ENCODE measurements around the gene SLC47A1. TPM values are rescaled to one million over a fixed set of nuclear protein-coding genes. Genes with fewer than 3 reads are reported as not detected.

The SLC47A1 gene
- total and polyA plus RNA-seq, 8 donors = 0.12 to 0.97 (median 0.49) TPM; not detected in 1

- H3K27ac ChIP-seq = no peak overlapping the region
- no peak for FAIRE-seq
Observed at GRCh38 chr17:19531780-19532501, 1.7 kb upstream of the SLC47A1 start.

GRCh38 chr17:19533036-19533717 is 477 bp upstream of the SLC47A1 start:
- no peak overlapping the region for H3K27ac ChIP-seq
- intact Hi-C loops (cut with DNase I) = loop anchor here in 1 of 3 donors (10.0 kb wide), 1 partner anchor 102 kb away; no protein-coding TSS in a partner anchor
- ATAC-seq = no peak

More at GRCh38 chr17:19531780-19532501, 1.7 kb upstream of the SLC47A1 start:
- intact Hi-C loops (cut with DNase I) = loop anchor here in 1 of 3 donors (10.0 kb wide), 1 partner anchor 103 kb away; no protein-coding TSS in a partner anchor
- no peak for DNase-seq
- no peak for TF ChIP-seq CTCF (IDR thresholded peaks at IDR 0.05)
- H3K27me3 ChIP-seq = peaks cover 0 to 8% (median 0%) of the 10 kb centered on the region in 4 donors
- H3K4me3 ChIP-seq = no peak overlapping the region
- 71 to 79% methylated on average over 8 of the region's 8 CpGs for WGBS, 2 donors
- peaks cover 0 to 8% (median 0%) of the 10 kb centered on the region in 3 donors for H3K4me1 ChIP-seq
- no peak for ATAC-seq
- H3K36me3 ChIP-seq = no peaks in the 10 kb centered on the region
- no peaks in the 10 kb centered on the region for H3K9me3 ChIP-seq

GRCh38 chr17:19534562-19535149 is 1.0 kb downstream of the SLC47A1 start:
- WGBS, 2 donors = 46% methylated on average over 19 of the region's 19 CpGs
- FAIRE-seq = no peak
- no peak overlapping the region for H3K27ac ChIP-seq
- peak in 1 of 6 donors; percentile 35 for DNase-seq
- H3K4me3 ChIP-seq = peak overlapping the region in 1 of 4 donors; percentile 48
- no peaks in the 10 kb centered on the region for H3K36me3 ChIP-seq
- no peaks in the 10 kb centered on the region for H3K9me3 ChIP-seq
- H3K27me3 ChIP-seq = peaks cover 0 to 8% (median 0%) of the 10 kb centered on the region in 4 donors
- no peak for ATAC-seq
- no peak for TF ChIP-seq CTCF (IDR thresholded peaks at IDR 0.05)
- intact Hi-C loops (cut with DNase I) = loop anchor here in 1 of 3 donors (10.0 kb wide), 1 partner anchor 100 kb away; no protein-coding TSS in a partner anchor
- peaks cover 0 to 8% (median 0%) of the 10 kb centered on the region in 3 donors for H3K4me1 ChIP-seq

More at GRCh38 chr17:19533036-19533717, 477 bp upstream of the SLC47A1 start:
- WGBS, 2 donors = 27 to 30% methylated on average over 30 of the region's 30 CpGs
- peaks cover 0 to 8% (median 0%) of the 10 kb centered on the region in 3 donors for H3K4me1 ChIP-seq
- TF ChIP-seq CTCF (IDR thresholded peaks at IDR 0.05) = no peak
- DNase-seq (peak in 1 of 6 donors; percentile 39), FAIRE-seq (no peak)
- H3K9me3 ChIP-seq = no peaks in the 10 kb centered on the region
- peaks cover 0 to 8% (median 0%) of the 10 kb centered on the region in 4 donors for H3K27me3 ChIP-seq
- H3K4me3 ChIP-seq = peak overlapping the region in 3 of 4 donors; percentile 21 to 48 (median 32)
- H3K36me3 ChIP-seq = no peaks in the 10 kb centered on the region

- TF ChIP-seq CTCF (IDR thresholded peaks at IDR 0.05) = no peak
- Histone ChIP-seq H3K36me3 (no peaks in the 10 kb centered on the region), H3K4me3 (no peak overlapping the region), H3K27ac (no peak overlapping the region), H3K4me1 (peaks cover 0 to 8% (median 0%) of the 10 kb centered on the region in 3 donors), H3K27me3 (peaks cover 0 to 8% (median 0%) of the 10 kb centered on the region in 4 donors), H3K9me3 (no peaks in the 10 kb centered on the region)
- no peak for FAIRE-seq
- ATAC-seq = no peak
- DNase-seq = no peak
- 85 to 89% methylated on average over 6 of the region's 6 CpGs for WGBS, 2 donors
- intact Hi-C loops (cut with DNase I) = loop anchor here in 1 of 3 donors (10.0 kb wide), 1 partner anchor 98 kb away; no protein-coding TSS in a partner anchor
Observed at GRCh38 chr17:19537111-19537510, 3.5 kb downstream of the SLC47A1 start.
